Measurements from ENCODE around the gene CREB5.

- TF ChIP-seq CTCF (IDR thresholded peaks at IDR 0.05) (no peak), POLR2A (IDR thresholded peaks at IDR 0.05) (no peak)
These were observed 347.2 kb downstream of the CREB5 start for GRCh38 chr7:28759475-28759971.
